ENCODE data around the gene OFD1.

The OFD1 gene

DNA sequence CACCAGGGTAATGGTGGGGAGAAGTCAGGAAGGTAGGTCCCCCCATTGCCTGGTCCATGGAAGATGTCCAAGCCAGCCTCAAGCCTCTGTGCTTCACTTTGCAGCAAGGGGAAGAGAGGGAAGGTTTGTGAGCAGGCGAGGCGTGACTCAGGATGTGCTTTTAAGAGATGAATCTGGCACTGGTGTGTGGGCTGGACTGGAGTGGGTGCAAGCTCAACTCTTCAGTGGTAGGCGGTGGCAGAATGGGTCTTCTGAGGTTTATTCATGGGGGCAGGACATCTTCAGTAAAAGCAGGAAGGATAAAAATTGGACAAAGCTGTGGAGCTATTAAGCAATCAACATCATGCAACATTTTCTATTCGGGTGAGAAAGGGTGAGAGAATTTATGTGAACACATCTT lies 63.0 kb downstream of the OFD1 start:
- H3K27me3 ChIP-seq = no peaks in the 10 kb centered on the region
- TF ChIP-seq CTCF (IDR thresholded peaks at IDR 0.05) = no peak
- H3K27ac ChIP-seq = no peak overlapping the region
- intact Hi-C loops (cut with DNase I; ENCODE audit: low total_unique reads) = no loop called here
- H3K4me3 ChIP-seq = no peak overlapping the region
- no peak for DNase-seq
- peaks cover 0 to 5% (median 0%) of the 10 kb centered on the region in 4 donors for H3K4me1 ChIP-seq
- peaks cover 0 to 7% (median 0%) of the 10 kb centered on the region in 3 donors for H3K9me3 ChIP-seq
- H3K36me3 ChIP-seq = no peaks in the 10 kb centered on the region

GRCh38 chrX:13798184-13798583 lies 63.6 kb downstream of the OFD1 start:
- TF ChIP-seq CTCF (IDR thresholded peaks at IDR 0.05) = no peak
- Histone ChIP-seq H3K4me1 (peaks cover 0 to 5% (median 0%) of the 10 kb centered on the region in 4 donors), H3K27ac (no peak overlapping the region), H3K9me3 (peaks cover 0 to 7% (median 0%) of the 10 kb centered on the region in 3 donors), H3K36me3 (no peaks in the 10 kb centered on the region), H3K27me3 (no peaks in the 10 kb centered on the region), H3K4me3 (no peak overlapping the region)
- intact Hi-C loops (cut with DNase I; ENCODE audit: low total_unique reads) = no loop called here
- DNase-seq = no peak

GRCh38 chrX:13803116-13803515 lies 68.6 kb downstream of the OFD1 start:
- DNase-seq = no peak
- H3K36me3 ChIP-seq = no peaks in the 10 kb centered on the region
- peaks cover 0 to 7% (median 0%) of the 10 kb centered on the region in 3 donors for H3K9me3 ChIP-seq
- TF ChIP-seq CTCF (IDR thresholded peaks at IDR 0.05) = no peak
- intact Hi-C loops (cut with DNase I; ENCODE audit: low total_unique reads) = loop anchor here (5.0 kb wide), 1 partner anchor 51 kb away; no protein-coding TSS in a partner anchor
- no peaks in the 10 kb centered on the region for H3K4me1 ChIP-seq
- H3K4me3 ChIP-seq = no peak overlapping the region
- H3K27me3 ChIP-seq = no peaks in the 10 kb centered on the region
- H3K27ac ChIP-seq = no peak overlapping the region

DNA sequence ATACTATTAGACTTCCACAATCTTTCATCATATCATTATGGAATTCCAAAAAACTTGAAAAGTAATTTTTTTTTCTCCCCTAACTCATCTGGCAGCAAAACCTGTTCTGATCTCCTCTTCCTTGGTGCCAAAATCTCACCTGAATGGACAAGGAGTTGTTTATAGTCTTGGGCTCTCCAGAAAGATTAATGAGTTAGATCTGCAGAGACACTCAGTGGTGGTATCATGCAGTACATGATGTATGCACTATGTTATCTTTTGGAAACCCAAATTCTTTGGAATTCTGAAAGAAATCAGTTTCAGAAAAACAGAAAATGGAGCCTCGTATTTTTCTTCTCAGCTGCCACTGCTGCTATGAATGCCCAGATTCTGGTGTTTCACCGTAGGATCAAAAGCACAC lies 70.7 kb downstream of the OFD1 start:
- Histone ChIP-seq H3K27me3 (no peaks in the 10 kb centered on the region), H3K9me3 (peaks cover 0 to 2% (median 0%) of the 10 kb centered on the region in 3 donors), H3K36me3 (no peaks in the 10 kb centered on the region), H3K4me3 (no peak overlapping the region), H3K27ac (no peak overlapping the region), H3K4me1 (no peaks in the 10 kb centered on the region)
- TF ChIP-seq CTCF (IDR thresholded peaks at IDR 0.05) = peak in 1 of 2 experiments; percentile 28
- intact Hi-C loops (cut with DNase I; ENCODE audit: low total_unique reads) = no loop called here
- DNase-seq = no peak

DNA sequence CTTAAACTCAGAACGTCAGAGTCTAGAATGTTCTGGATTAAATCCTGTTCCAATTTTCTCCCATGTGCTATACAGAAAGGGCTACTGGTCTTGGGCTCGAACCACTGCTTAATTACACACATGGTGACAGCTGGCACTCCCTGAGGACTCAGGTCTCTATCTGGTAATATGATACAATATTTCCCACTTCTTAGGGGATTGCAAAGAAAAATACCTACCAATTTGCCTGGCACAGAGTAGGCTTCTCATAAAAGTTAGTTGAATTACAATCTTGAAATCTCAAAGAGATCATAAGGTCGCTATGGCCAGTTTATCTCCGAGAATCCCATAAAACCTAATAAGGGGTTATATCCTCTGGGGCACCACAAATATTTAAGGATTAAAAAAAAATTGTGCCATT lies 73.7 kb downstream of the OFD1 start:
- Histone ChIP-seq H3K36me3 (no peaks in the 10 kb centered on the region), H3K4me1 (no peaks in the 10 kb centered on the region), H3K27ac (no peak overlapping the region), H3K27me3 (no peaks in the 10 kb centered on the region), H3K4me3 (no peak overlapping the region), H3K9me3 (no peaks in the 10 kb centered on the region)
- no peak for TF ChIP-seq CTCF (IDR thresholded peaks at IDR 0.05)
- intact Hi-C loops (cut with DNase I; ENCODE audit: low total_unique reads) = no loop called here
- no peak for DNase-seq

- intact Hi-C loops (cut with DNase I; ENCODE audit: low total_unique reads) = no loop called here
- Histone ChIP-seq H3K9me3 (no peaks in the 10 kb centered on the region), H3K4me3 (no peak overlapping the region), H3K36me3 (no peaks in the 10 kb centered on the region), H3K27ac (no peak overlapping the region), H3K27me3 (no peaks in the 10 kb centered on the region), H3K4me1 (no peaks in the 10 kb centered on the region)
- no peak for TF ChIP-seq CTCF (IDR thresholded peaks at IDR 0.05)
- no peak for DNase-seq
Observed at GRCh38 chrX:13808865-13809264, 74.3 kb downstream of the OFD1 start.

Data from tibial artery (tissue), 4 donors.